ENCODE results near the gene POU2F2.

The POU2F2 gene

GRCh38 chr19:42155796-42156195, 23.6 kb upstream of the POU2F2 start:
- no peak for DNase-seq (ENCODE audit: low read depth)
- TF ChIP-seq CTCF (conservative IDR thresholded peaks at IDR 0.05; ENCODE audit: control insufficient read depth, insufficient read depth, low read depth, low read length), result no peak
- H3K4me3 ChIP-seq (ENCODE audit: control insufficient read depth, low read depth, low read length), result no peak overlapping the region

DNA sequence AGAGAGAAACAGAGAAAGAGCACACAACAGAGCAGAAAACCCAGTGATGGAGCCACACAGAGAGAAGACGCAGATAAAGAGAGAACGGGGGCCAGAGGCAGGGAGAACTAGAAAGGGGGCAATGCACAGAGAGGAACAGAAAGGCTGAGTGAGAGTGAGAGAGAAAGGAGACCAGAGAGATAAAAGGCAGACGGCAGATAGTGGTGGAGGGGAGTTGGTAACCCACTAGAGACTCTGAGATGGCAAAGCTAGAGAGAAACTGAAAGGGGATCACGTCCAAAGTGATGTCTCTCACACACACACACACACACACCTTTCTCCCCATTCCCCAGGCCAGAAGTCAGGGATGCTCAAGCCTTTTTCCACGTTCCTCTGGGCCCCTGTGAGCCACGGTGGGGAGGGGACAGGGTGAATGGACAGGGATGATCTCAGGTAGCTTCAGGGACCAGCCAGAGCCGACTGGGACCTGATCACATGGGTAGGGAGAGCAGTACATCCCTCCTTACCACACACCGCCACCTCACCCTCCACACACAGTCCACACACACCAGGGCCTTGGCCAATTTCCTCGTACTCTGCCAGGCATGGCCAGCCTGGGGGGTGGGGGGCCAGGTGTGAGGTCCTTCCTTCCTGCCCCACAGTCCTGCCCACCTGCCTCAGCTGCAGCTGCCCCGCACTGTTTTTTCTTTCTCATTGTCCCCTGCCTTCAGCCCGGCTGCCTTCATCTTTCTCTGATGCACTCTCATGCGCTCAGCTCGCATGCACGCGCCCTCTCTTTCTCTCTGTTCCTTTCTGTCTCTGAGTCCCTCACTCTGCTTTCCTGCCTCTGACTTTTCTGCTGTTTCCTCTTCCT, 22.5 kb upstream of the POU2F2 start:
- DNase-seq (ENCODE audit: low read depth), result no peak
- no peak overlapping the region for H3K4me3 ChIP-seq (ENCODE audit: control insufficient read depth, low read depth, low read length)
- no peak for TF ChIP-seq CTCF (conservative IDR thresholded peaks at IDR 0.05; ENCODE audit: control insufficient read depth, insufficient read depth, low read depth, low read length)

DNA sequence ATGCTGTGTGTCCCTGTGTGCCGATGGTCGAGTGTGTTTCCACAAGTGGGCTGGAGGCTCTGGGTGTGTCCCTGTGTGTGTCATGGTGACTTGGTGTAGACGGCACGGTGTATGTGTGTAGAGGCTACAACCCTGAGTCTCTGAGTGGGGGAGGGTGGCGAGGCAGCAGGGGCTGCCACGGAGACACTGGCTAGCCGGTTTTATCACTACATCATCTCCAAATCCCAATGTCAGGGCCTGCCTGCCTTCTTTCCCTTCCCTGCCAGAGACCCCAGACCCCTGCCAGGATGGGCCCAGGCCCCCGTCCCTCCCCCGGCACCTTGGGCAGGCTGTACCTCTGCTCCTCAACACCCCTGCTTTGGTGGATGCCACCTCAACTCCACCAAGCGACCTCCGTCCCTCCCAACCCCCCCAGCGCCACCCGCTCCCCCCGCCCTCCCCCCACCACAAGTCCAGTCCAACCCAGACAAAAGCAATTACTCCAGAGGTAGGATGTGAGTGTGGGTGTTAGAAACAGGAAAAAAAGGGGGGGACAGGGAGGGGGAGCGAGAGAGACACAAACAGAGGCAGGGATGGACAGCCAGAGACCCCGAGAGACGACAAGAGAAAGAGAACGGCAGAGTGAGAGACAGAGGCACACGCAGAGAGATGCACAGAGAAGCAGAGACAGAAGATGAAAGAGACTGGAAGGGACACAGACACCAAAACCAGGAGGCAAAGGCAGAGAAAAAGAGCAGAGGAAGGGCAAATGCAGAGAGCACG, 21.6 kb upstream of the POU2F2 start:
- DNase-seq (ENCODE audit: low read depth), result no peak

DNA sequence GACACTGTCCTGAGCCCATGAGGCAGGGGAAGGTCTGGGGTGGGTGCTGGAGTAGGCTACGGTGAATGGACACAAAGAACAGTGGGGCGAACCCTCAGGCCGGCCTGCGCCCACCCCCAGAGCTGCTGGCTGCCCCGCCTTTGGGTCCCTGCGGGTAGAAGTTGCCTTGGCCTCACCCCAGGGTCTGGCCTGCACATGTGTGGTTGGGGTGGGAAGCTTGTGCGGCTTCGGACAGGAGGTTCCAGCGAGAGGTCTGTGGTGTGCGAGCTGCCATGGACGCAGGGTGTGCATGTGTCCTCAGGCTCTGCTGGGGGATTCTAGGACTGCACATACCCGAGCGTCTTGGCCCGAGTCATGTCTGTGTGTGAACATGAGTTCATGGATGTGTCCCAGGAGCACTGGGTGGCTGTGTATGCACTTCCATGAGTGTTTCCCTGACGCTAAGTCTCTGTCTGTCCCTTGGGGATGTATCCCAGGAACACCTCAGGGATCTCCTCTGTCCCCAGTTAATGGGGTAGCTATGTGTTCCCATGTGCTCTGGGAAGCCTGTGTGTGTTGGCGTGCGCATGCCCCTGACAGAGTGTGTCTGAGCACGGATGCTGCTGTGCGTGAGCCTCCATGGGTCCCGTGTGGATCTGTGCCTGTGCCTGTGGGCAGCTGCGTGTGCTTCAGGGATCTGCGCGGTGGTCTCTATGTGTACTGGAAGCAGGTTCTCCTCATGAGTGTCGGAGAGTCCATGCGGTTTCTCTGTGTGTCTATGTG, 20.8 kb upstream of the POU2F2 start:
- TF ChIP-seq CTCF (conservative IDR thresholded peaks at IDR 0.05; ENCODE audit: control insufficient read depth, insufficient read depth, low read depth, low read length), result no peak
- no peak for DNase-seq (ENCODE audit: low read depth)
- no peak overlapping the region for H3K4me3 ChIP-seq (ENCODE audit: control insufficient read depth, low read depth, low read length)

More for the DNA sequence above, 21.6 kb upstream of the POU2F2 start:
- H3K4me3 ChIP-seq (ENCODE audit: control insufficient read depth, low read depth, low read length), result no peak overlapping the region
- no peak for TF ChIP-seq CTCF (conservative IDR thresholded peaks at IDR 0.05; ENCODE audit: control insufficient read depth, insufficient read depth, low read depth, low read length)

- no peak for DNase-seq (ENCODE audit: low read depth)
- H3K4me3 ChIP-seq (ENCODE audit: control insufficient read depth, low read depth, low read length), result no peak overlapping the region
- TF ChIP-seq CTCF (conservative IDR thresholded peaks at IDR 0.05; ENCODE audit: control insufficient read depth, insufficient read depth, low read depth, low read length), result no peak
Observed at GRCh38 chr19:42151782-42152684, 19.8 kb upstream of the POU2F2 start.

All from fibroblast of mammary gland (primary cell).